Smooth muscle cell (in vitro differentiated cells): ENCODE measurements around the gene SLC22A5. TPM values are rescaled to one million over a fixed set of nuclear protein-coding genes. Genes with fewer than 3 reads are reported as not detected.

Source experiments
- DNase-seq: peaks from one replicate; lab custom pipeline; 2025; ENCODE audit not compliant: unreplicated experiment; lab: John Stamatoyannopoulos, UW
- H2AFZ ChIP-seq: fragments of 200-600 bp; sonication (generic); 2 replicates; pipeline ENCODE4 v1.6.0; 2016; ENCODE audit warnings: antibody characterized with exemption, low read depth, mild to moderate bottlenecking
- H3F3A ChIP-seq: fragments of 200-600 bp; sonication (generic); 2 replicates; pipeline ENCODE4 v1.6.0; 2017; ENCODE audit warnings: antibody characterized with exemption, low read depth
- H3K27ac ChIP-seq: fragments of 200-600 bp; sonication (generic); 2 replicates; pipeline ENCODE4 v1.5.1; 2016; ENCODE audit warnings: low read depth, mild to moderate bottlenecking
- H3K27me3 ChIP-seq: fragments of 200-600 bp; sonication (generic); 2 replicates; pipeline ENCODE4 v1.6.1; 2016; ENCODE audit warnings: low read depth, mild to moderate bottlenecking
- H3K36me3 ChIP-seq: fragments of 200-600 bp; sonication (generic); 2 replicates; pipeline ENCODE4 v1.5.1; 2016; ENCODE audit warnings: low read depth
- H3K4me1 ChIP-seq: fragments of 200-600 bp; sonication (generic); 2 replicates; pipeline ENCODE4 v1.5.1; 2016; ENCODE audit warnings: low read depth
- H3K4me2 ChIP-seq: fragments of 200-600 bp; sonication (generic); 2 replicates; pipeline ENCODE4 v1.6.0; 2016; ENCODE audit warnings: mild to moderate bottlenecking
- H3K4me3 ChIP-seq: fragments of 200-600 bp; sonication (generic); 2 replicates; pipeline ENCODE4 v1.5.1; 2016; ENCODE audit warnings: mild to moderate bottlenecking
- H3K79me2 ChIP-seq: fragments of 200-600 bp; sonication (generic); 2 replicates; pipeline ENCODE4 v1.6.0; 2016; ENCODE audit warnings: low read depth, mild to moderate bottlenecking
- H3K9ac ChIP-seq: fragments of 200-600 bp; sonication (generic); 2 replicates; pipeline ENCODE4 v1.6.0; 2016; ENCODE audit warnings: low read depth
- H3K9me3 ChIP-seq: fragments of 200-600 bp; sonication (generic); replicated peaks from 2 replicates; pipeline ENCODE4 v1.5.1; 2016; ENCODE audit warnings: low read depth
- H4K20me1 ChIP-seq: fragments of 200-600 bp; sonication (generic); 2 replicates; pipeline ENCODE4 v1.6.0; 2016; ENCODE audit warnings: low read depth
- CTCF ChIP-seq: fragments of 200-600 bp; sonication (generic); IDR thresholded peaks from 2 replicates; pipeline ENCODE4 v1.5.1; 2017; ENCODE audit warnings: borderline replicate concordance, mild to moderate bottlenecking, antibody characterized with exemption; ENCODE audit not compliant: insufficient read depth, poor library complexity, severe bottlenecking
- WGBS: methylation state at CpG from one replicate; pipeline ENCODE4 v1.1.7; 2016; ENCODE audit warnings: low lambda C conversion rate; 5-methylcytosine and 5-hydroxymethylcytosine counted together
- polyA plus RNA-seq: library from polyadenylated mRNA; unstranded; fragments of >200 nt; fragmentation: Nextera tagmentation; extraction: Ambion mirVana; gene quantifications from 2 replicates; pipeline ENCODE4 v1.2.1, GENCODE V29; 2016
- total RNA-seq: library from RNA; depleted of rRNA; stranded (reverse); fragments of >200 nt; gene quantifications from 2 replicates; pipeline ENCODE4 v1.2.3, GENCODE V29; 2014

SLC22A5 gene
- total and polyA plus RNA-seq, 2 experiments from 2014 or later = 1.5 to 4.6 TPM

- peak overlapping the region; percentile 86 for H3K27ac ChIP-seq
- no peak overlapping the region for H2AFZ ChIP-seq
- H3K4me1 ChIP-seq = peaks cover 7% of the 10 kb centered on the region
- H3K9me3 ChIP-seq = no peaks in the 10 kb centered on the region
- peak overlapping the region; percentile 54 for H3K9ac ChIP-seq
- peaks cover 29% of the 10 kb centered on the region for H3F3A ChIP-seq
- DNase-seq = peak; percentile 23
- H4K20me1 ChIP-seq = peaks cover 2% of the 10 kb centered on the region
- TF ChIP-seq CTCF = no peak
- 9% methylated on average over 4 of the region's 4 CpGs for WGBS
- no peaks in the 10 kb centered on the region for H3K36me3 ChIP-seq
- H3K4me3 ChIP-seq = no peak overlapping the region
- no peaks in the 10 kb centered on the region for H3K27me3 ChIP-seq
- H3K79me2 ChIP-seq = no peaks in the 10 kb centered on the region
- peak overlapping the region; percentile 60 for H3K4me2 ChIP-seq
These were observed 18.2 kb downstream of the SLC22A5 start for GRCh38 chr5:132387640-132388117.

GRCh38 chr5:132388244-132389050 is 18.9 kb downstream of the SLC22A5 start:
- H3K4me2 ChIP-seq = peak overlapping the region; percentile 60
- DNase-seq = no peak
- H3K79me2 ChIP-seq = no peaks in the 10 kb centered on the region
- H3K9me3 ChIP-seq = no peaks in the 10 kb centered on the region
- H3K36me3 ChIP-seq = no peaks in the 10 kb centered on the region
- H3F3A ChIP-seq = peaks cover 29% of the 10 kb centered on the region
- peak overlapping the region; percentile 54 for H3K9ac ChIP-seq
- H3K27me3 ChIP-seq = no peaks in the 10 kb centered on the region
- H3K27ac ChIP-seq = peak overlapping the region; percentile 86
- H3K4me1 ChIP-seq = peaks cover 7% of the 10 kb centered on the region
- H3K4me3 ChIP-seq = no peak overlapping the region
- H4K20me1 ChIP-seq = peaks cover 2% of the 10 kb centered on the region
- WGBS = 56% methylated on average over 8 of the region's 8 CpGs
- TF ChIP-seq CTCF = no peak
- H2AFZ ChIP-seq = no peak overlapping the region

DNA sequence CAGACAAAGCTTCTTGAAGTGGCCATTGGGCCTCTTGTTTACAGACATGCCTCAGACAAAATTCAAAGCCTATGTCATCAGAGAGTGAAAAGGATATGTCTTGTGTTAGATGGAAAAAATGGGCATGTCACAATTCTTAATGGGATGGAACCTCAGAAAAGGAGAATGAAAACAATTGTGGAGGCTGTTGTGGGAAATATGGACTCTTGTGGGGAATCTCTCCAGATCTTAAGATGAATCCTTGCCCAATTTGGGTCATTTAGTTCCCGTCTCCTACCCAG is 19.5 kb downstream of the SLC22A5 start:
- Histone ChIP-seq H3K9ac (peak overlapping the region; percentile 54), H3F3A (peaks cover 29% of the 10 kb centered on the region), H3K4me1 (peaks cover 7% of the 10 kb centered on the region), H3K4me2 (peak overlapping the region; percentile 60), H2AFZ (no peak overlapping the region), H4K20me1 (peaks cover 2% of the 10 kb centered on the region), H3K27me3 (no peaks in the 10 kb centered on the region), H3K9me3 (no peaks in the 10 kb centered on the region), H3K4me3 (no peak overlapping the region), H3K36me3 (no peaks in the 10 kb centered on the region), H3K27ac (peak overlapping the region; percentile 86), H3K79me2 (no peaks in the 10 kb centered on the region)
- TF ChIP-seq CTCF = no peak
- 95% methylated on average over 1 of the region's 1 CpG for WGBS
- DNase-seq = no peak
